Neutrophil (primary cell): Measurements from ENCODE around the gene PORCN.
"Not testable (repeated sequence)": the region's sequence is repeated elsewhere in the genome, so short reads cannot be mapped to it uniquely, and the experiment has no call there.

Source experiments
- H3K27ac ChIP-seq: fragments of 200-600 bp; sonication (generic); 2 replicates; pipeline ENCODE4 v1.5.1; 2016; ENCODE audit warnings: mild to moderate bottlenecking, moderate library complexity
- H3K27me3 ChIP-seq: fragments of 200-600 bp; sonication (generic); 2 replicates; pipeline ENCODE4 v1.6.0; 2016; ENCODE audit warnings: mild to moderate bottlenecking
- H3K36me3 ChIP-seq: fragments of 200-600 bp; sonication (generic); 2 replicates; pipeline ENCODE4 v1.5.1; 2017
- H3K4me1 ChIP-seq, 2 experiments: fragments of 200-600 bp in 1 of 2; sonication (generic) in 1 of 2; 1 replicate in 1 of 2; 2 replicates in 1 of 2; pipeline versions ENCODE4 v1.5.1 to v1.6.1; 2013 to 2016; ENCODE audit warnings: low read depth in 1 of 2, low read length in 1 of 2, mild to moderate bottlenecking in 1 of 2, moderate library complexity in 1 of 2; ENCODE audit not compliant: control insufficient read depth in 1 of 2, insufficient read depth in 1 of 2
- H3K4me3 ChIP-seq, 2 experiments: fragments of 200-600 bp in 1 of 2; sonication (generic) in 1 of 2; 1 replicate in 1 of 2; 2 replicates in 1 of 2; pipeline ENCODE4 v1.5.1; 2013 to 2016; ENCODE audit warnings: low read depth in 1 of 2, low read length in 1 of 2, mild to moderate bottlenecking in 1 of 2, moderate library complexity in 1 of 2
- H3K9me3 ChIP-seq: fragments of 200-600 bp; sonication (generic); 2 replicates; pipeline ENCODE4 v1.5.1; 2016
- TF ChIP-seq, protein P1 (sequence below): fragments of 200-600 bp; sonication (generic); IDR thresholded peaks from 2 replicates; pipeline ENCODE4 v1.5.1; 2016; ENCODE audit warnings: antibody characterized with exemption

PORCN gene

DNA sequence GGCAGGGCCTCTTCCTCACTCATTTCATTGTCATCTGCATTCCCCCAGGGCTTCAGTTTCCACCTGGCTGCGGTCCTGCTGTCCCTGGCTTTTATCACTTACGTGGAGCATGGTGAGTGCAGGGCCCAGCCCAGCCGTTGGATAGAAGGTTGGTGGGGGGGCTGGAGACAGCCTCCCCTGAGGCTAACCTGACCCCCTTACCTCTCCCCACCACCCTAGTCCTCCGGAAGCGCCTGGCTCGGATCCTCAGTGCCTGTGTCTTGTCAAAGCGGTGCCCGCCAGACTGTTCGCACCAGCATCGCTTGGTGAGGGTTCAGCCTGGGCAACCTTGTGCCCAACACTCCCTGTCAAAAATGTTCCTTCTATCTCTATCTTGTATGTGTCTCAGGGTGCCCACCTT is 7.0 kb downstream of the PORCN start:
- Histone ChIP-seq H3K4me3 (no peak overlapping the region), H3K4me1 (peaks cover 0 to 9% of the 10 kb centered on the region in 2 experiments), H3K27me3 (no peaks in the 10 kb centered on the region), H3K36me3 (no peaks in the 10 kb centered on the region), H3K27ac (no peak overlapping the region), H3K9me3 (no peaks in the 10 kb centered on the region)
- TF ChIP-seq, protein P1, sequence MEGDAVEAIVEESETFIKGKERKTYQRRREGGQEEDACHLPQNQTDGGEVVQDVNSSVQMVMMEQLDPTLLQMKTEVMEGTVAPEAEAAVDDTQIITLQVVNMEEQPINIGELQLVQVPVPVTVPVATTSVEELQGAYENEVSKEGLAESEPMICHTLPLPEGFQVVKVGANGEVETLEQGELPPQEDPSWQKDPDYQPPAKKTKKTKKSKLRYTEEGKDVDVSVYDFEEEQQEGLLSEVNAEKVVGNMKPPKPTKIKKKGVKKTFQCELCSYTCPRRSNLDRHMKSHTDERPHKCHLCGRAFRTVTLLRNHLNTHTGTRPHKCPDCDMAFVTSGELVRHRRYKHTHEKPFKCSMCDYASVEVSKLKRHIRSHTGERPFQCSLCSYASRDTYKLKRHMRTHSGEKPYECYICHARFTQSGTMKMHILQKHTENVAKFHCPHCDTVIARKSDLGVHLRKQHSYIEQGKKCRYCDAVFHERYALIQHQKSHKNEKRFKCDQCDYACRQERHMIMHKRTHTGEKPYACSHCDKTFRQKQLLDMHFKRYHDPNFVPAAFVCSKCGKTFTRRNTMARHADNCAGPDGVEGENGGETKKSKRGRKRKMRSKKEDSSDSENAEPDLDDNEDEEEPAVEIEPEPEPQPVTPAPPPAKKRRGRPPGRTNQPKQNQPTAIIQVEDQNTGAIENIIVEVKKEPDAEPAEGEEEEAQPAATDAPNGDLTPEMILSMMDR: no peak

DNA sequence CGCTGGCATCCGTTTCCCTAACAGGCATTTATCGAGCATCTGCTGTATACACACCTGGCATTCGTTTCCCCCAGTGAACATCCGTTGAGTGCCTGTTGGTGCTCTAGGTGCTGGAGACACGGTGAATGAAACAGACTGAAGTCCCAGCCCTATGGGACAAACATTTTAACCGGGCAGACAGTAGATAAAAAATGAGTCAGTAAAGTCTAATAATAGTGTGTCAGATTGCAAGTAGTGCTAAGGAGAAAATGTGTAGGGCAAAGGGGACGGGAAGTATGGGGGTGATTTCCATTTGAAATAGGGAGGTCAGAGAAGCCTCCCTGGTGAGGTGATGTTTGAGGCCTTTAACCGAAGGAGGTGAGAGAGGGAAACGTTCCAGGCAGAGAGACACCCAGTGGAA is 7.5 kb downstream of the PORCN start:
- Histone ChIP-seq H3K27me3 (no peaks in the 10 kb centered on the region), H3K4me1 (peaks cover 0 to 13% of the 10 kb centered on the region in 2 experiments), H3K4me3 (no peak overlapping the region), H3K36me3 (no peaks in the 10 kb centered on the region), H3K27ac (no peak overlapping the region), H3K9me3 (no peaks in the 10 kb centered on the region)
- TF ChIP-seq, protein P1: no peak

DNA sequence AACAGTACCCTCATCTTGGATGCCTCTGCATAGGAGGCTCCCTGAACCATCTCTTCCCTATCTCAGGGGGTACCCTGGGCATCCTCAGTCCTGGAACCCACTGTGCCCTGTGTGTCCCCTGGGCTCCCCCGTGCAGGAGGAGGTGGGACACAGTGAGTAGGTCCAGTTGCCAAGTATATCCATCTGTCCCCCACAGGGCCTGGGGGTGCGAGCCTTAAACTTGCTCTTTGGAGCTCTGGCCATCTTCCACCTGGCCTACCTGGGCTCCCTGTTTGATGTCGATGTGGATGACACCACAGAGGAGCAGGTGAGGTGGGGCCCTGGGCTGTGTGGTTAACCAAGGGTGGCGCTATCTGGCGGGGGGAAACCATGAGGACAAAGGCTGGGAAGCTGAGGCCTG is 8.2 kb downstream of the PORCN start:
- Histone ChIP-seq H3K4me3 (no peak overlapping the region), H3K4me1 (peaks cover 0 to 16% of the 10 kb centered on the region in 2 experiments), H3K27me3 (no peaks in the 10 kb centered on the region), H3K9me3 (no peaks in the 10 kb centered on the region), H3K36me3 (no peaks in the 10 kb centered on the region), H3K27ac (no peak overlapping the region)
- TF ChIP-seq, protein P1: no peak

DNA sequence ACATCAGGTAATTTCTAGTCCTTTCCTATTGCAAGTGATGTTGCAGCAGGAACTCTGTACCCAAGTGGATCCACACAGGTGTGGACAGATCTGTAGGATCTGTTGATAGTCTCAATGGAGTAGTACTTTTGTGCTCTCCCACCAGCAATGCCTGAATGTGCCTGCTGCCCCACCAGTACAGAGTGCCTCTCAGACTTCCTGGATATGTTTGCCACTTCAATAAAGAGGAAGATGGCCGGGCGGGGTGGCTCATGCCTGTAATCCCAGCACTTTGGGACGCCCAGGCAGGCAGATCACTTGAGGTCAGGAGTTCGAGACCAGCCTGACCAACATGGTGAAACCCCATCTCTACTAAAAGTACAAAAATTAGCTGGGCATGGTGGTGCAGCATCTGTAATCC is 10.7 kb downstream of the PORCN start:
- Histone ChIP-seq H3K27ac (peak overlapping the region; percentile 45), H3K4me1 (peaks cover 5 to 21% of the 10 kb centered on the region in 2 experiments)
- not testable (repeated sequence) for H3K9me3 ChIP-seq, H3K36me3 ChIP-seq, H3K27me3 ChIP-seq, H3K4me3 ChIP-seq

DNA sequence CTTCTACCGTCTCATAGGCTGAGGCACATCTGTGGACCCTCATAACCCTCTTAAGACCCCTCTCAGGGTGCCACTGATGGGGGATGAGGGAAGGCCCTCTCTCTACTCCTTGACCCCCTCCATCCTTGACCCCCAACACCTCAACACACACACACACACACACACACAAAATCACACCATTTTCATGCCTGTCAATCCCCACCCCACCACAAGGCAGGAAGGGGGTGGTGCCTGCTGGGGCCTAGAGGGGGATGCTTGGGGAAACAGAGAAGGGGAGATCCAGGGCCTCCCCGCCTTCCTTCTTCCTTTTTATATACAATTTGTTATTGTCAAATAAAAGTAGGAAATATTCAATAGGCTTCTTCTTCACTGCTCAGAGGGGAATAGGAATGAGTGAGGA is 11.7 kb downstream of the PORCN start:
- Histone ChIP-seq H3K27ac (no peak overlapping the region), H3K36me3 (no peaks in the 10 kb centered on the region), H3K9me3 (no peaks in the 10 kb centered on the region), H3K4me3 (no peak overlapping the region), H3K27me3 (no peaks in the 10 kb centered on the region), H3K4me1 (peaks cover 5 to 21% of the 10 kb centered on the region in 2 experiments)
- TF ChIP-seq, protein P1: no peak

DNA sequence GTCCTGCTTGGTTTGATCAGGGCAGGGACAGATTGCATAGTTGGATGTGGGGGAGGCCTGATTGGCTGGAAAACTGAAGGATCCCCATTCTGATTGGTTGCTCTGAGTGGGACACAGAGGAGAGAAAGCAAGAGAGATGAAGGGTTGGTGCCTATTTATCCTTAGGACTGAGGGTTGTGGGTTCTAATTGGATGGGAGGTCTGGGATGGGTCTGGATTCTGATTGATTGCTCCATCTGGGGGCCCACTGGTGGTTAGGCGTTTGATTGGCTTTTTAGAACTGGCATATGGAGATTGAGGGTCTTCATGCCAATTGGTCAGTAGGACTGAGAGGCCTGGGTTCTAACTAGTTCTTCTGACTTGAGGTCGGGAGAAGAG is 12.2 kb downstream of the PORCN start:
- H3K27me3 ChIP-seq: no peaks in the 10 kb centered on the region
- no peaks in the 10 kb centered on the region for H3K36me3 ChIP-seq
- H3K27ac ChIP-seq: peak overlapping the region; percentile 79
- TF ChIP-seq, protein P1: no peak
- H3K4me1 ChIP-seq: peaks cover 5 to 21% of the 10 kb centered on the region in 2 experiments
- no peaks in the 10 kb centered on the region for H3K9me3 ChIP-seq
- H3K4me3 ChIP-seq: peak overlapping the region; percentile 68 to 76
